ENCODE results near the gene NDUFV1.

DNA sequence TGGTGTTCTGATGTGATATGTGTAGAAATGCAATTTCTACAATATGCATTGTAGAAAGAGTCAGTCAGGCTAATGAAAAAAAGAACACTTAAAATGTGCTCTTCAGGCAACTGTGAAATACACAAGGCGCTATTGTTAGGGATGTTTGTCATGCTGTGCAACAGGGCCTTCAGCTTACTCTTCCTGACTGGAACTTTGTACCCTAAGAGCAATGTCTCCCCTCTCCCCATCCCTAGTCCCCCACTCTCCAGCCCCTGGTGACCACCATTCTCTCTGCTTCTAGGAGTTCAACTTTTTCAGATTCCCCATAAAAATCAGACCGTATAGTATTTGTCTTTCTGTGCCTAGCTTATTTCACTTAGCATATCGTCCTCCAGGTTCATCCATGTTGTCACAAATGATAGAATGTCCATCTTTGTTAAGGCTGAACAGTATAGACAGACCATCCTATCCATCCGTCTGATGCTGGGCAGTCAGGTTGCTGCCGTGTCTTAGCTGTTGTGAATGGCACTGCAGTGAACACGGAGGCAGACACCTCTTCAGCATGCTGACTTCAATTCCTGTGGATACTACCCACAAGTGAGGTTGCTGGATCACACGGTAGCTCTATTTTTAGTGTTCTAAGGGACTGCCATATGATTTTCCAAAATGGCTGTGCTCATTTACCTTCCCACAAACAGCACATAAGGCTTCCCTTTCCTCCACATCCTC is 10.7 kb downstream of the NDUFV1 start:
- TF ChIP-seq CTCF (IDR thresholded peaks at IDR 0.05; ENCODE audit: low read depth, low read length, poor library complexity, severe bottlenecking) (no peak), EZH2phosphoT487 (IDR thresholded peaks at IDR 0.05; ENCODE audit: borderline replicate concordance, low read length) (no peak)
